ENCODE results near the gene CDC42BPA.
"Not testable (repeated sequence)": the region's sequence is repeated elsewhere in the genome, so short reads cannot be mapped to it uniquely, and the experiment has no call there.

Gene CDC42BPA

DNA sequence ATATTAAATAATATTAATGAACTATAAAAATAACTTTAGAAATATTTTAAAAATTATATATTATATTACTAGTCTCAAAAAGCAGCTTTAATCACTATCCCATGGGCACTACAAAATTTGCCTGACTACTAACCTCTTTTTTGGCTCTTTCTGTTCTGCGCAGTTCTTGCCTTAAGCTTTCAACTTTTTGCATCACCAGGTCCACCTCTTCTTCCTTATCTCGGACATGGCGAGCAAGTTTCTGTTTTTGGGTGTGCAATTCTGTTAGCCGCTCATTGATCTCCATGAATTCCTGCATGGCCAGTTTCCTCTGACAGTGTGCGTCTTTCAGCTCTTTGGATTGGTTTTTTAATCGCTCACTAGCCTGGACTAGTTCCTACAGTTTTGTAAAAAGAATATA lies 205.8 kb downstream of the CDC42BPA start:
- no peak for DNase-seq

DNA sequence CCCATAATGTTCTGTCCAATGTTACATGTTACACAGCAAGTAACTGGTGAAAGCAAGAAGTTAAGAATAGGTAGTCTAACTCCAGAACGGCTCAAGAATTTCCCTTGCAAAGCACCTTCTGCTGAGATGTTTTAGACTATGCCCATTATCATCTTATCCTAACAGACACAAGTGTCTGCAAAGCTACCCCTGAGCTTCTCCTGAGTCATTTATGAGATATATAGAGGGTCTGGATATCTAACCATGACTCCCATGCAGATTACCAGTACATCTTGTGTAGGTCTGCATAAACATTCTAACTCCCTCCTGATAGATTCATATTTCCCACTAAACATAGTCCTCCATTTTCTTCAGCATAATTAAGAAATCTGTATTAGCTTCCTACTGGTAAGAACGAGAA lies 206.5 kb downstream of the CDC42BPA start:
- DNase-seq, result no peak

DNA sequence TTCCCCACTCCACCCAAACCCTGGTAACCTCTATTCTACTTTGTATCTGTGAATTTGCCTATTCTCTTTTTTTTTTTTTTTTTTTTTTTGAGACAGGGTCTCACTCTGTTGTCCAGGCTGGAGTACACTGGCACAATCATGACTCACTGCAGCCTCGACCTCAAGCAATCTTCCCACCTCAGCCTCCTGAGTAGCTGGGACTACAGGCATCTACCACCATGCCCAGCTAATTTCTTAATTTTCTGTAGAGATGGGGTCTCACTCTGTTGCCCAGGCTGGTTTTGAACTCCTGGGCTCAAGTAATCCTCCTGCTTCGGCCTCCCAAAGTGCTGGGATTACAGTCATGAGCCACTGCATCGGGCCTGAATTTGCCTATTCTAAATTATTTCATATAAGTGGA lies 213.0 kb downstream of the CDC42BPA start:
- not testable (repeated sequence) for DNase-seq

DNA sequence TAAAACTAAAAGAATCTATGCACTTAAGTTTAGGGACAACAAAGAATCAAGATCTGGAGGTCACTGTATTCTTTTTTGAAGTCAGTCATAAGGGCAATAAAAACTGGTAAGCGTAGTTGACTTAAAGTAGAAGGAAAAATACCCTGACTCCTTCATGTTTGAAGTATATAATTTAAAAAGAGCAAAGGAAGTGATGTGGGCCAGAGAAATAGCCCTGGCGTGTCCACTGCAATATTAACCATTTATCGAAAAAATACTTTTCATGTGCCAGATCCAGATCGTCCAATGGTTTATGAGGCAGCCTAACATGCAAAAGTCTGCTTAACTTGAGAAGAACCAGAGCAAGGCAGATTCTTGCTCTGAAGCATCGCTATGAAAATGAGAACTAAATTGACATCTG lies 216.2 kb downstream of the CDC42BPA start:
- DNase-seq, result no peak

DNA sequence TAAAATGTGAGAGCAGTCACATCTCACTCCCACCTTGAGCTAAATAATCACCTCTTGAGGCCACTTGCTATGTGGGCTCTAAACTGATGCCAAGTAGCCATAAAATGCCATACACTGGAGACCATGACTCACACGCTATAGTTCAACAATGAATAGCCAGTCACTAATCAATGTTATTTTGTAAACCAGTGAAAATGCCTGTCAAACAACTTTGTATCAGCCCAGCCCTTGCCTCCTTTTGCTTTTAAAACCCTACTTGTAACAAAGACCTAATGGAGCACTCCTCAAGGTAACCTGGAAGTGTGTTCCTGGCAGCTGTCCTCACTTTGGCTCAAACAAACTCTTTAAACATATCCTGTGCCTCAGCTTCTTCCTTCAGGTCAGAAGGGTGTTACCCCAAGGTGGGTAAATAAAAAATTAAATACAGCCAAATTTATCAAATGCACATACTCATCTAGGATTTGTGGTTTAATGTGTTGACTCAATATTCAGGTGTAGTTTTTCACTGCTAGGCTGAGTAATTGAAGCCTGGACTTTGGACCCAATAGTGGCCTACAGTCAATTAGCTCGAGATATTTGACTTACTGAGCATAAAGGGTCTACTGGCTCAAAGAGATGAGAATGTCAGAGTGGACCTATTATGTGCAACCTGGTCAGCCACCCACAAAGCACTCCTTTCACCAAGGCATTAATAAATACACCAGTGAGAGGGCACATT lies 223.9 kb downstream of the CDC42BPA start:
- no peak for DNase-seq

DNA sequence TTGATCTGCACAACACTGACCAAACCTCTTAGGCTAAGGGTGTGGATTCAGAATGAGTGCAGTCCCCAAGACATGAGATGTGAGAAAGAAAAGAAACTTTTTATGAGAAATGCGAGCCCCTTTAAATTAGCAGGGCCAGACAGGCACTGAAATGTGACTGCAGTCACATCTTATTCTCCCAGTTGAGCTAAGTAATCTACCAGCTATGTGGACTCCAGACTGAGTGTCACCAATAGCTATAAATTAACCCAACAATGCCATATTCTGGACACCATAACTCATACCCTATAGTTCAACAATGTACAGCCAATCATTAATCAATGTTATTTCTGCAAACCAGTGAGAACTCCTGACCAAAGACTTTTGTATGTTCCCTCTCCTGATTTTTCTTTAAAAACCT lies 225.0 kb downstream of the CDC42BPA start:
- no peak for DNase-seq

DNA sequence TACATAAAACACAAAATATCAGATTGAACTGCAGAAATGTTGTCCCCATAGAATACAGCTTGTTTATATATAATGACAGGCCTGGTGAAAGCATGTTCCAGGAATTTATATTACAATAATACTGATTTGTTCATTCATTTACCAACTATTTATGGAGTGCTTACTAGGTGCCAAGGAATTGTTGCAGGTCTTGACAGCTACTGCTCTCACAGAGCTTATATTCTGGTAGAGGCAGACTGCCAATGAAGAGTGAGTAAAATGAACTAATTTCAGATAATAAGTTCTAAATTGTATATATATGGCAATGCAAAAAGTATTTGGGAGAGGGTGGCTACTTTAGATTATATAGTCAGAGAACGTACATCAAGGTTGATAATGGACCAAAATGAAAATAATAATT lies 226.2 kb downstream of the CDC42BPA start:
- no peak for DNase-seq

DNA sequence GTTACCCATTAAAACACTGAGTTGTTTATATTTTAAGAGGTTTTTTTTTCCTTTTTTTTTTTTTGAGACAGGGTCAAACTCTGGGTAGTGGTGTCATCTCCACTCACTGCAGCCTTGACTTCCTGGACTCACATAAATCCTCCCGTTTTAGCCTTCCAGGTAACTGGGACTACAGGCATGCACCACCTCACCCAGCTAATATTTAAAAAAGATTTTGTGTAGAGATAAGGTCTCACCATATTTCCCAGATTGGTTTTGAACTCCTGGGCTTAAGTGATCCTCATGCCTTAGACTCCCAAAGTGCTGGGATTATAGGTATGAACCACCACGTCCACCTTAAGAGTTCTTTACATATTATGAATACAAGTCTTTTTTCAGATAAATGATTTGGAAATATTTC lies 231.7 kb downstream of the CDC42BPA start:
- no peak for DNase-seq

DNA sequence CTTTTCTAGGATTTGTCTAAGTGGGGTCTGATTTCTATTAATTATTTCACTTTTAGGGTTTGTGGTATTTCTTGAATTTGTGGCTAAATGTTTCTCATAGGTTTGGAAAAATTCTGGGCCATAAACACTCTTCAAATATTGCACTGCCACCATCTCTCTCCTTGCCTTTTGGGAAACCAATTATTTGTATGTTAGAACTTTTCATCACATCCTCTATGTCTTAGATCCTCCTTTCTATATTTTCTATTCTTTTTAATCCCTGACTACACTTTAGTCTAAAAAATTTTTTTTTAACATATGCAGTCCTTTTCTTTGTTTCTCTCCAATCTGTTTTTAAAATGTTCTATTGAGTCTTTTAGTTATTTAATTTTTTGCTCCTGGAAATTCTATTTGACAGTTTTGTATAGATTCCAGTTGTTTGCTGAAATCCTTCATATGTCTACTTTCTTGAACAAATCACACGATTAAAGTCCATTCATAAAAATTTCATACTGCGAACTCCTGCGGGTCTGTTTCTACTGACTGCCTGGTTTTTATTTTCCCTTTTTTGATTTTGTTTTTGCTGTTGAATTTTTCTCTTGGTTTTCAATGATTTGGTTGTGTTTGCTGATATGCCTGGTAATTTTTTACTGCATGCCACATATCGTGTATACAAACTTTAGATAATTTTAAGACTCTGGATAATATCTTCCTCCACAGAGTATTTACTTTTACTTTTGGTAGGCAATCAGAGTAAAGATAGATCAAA lies 235.1 kb downstream of the CDC42BPA start:
- DNase-seq, result no peak

DNA sequence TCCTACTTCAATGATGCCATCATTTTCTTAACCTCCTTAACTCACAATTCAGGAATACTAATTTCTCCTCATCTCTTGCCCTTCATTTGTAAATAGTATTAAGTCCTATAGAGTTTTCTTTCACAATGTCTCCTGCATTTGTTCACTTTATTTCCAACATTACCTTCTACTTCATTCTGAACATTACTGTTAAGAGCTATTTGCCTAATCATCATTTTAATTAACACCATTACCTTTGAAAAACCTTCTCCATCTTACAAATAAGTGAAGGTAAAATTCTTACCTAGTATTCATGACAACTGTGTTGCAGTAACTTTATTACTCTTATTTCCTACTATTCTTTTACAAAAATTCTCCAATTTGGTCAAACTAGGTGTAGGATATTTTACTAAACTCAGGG lies 240.5 kb downstream of the CDC42BPA start:
- DNase-seq, result no peak

DNA sequence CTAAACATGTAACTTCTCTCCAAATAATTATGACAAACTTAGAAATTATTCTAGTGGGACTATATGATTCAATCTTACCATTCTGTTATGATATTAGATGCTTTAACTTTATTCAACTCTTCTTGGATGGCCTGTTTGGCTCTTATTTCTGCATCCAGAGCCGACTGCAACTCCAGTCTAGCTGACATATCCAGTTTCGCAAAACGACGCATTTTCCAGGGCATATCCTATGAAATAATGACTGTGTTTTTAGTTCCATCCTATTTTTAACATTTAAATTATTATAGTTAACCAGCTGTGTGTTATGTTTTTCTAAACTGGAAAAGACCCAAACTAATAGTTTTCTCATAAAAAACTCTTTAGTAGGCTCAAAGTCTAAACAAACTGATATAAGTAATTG lies 244.5 kb downstream of the CDC42BPA start:
- no peak for DNase-seq

DNA sequence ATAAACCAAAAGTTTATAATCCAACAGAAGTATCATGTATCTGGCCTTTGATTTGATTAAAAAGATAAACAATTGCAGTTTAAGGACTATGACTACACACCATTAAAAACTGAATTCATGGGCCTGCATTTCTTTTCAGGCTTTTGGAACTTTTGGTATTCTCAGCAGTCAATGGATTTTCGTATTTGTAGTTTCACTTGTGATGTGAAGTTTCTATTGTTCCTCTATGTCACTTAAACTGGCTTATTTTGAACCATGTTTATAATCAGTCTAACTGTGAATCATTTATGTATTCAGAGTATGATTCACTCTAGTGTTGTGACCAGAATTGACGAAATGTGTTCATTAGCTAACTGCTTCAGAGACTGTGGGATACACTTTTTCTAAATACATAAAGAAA lies 245.3 kb downstream of the CDC42BPA start:
- no peak for DNase-seq

DNA sequence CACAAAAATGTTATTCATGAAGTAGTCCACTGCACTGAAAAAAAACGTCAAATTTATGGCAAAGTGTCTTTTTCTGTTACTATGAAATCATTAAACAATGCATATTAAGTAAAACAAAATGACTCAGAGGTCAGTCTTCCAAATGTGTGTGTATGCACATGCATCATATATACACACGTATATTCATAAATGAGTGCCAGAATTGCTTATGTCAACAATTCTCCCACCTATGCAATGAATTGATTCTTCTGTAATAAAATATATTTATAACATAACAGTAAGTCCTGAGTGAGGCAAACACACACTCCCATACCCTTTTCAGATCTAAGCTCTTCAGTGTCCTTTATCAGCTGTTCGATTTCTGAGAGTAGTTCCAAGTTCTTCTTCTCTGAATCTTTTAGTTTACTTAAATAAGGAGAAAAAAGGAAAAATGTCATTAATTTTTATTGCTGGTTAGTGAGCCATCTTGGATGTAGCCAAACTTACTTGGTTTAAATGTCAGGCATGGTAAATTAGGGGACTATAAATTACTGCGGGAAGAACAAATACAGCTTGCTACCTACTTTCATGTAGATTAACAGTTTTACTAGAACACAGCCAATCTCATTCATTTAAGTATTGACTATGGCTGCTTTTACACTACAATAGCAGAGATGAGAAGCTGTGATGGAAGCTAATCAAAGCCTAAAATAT lies 246.3 kb downstream of the CDC42BPA start:
- DNase-seq, result no peak

DNA sequence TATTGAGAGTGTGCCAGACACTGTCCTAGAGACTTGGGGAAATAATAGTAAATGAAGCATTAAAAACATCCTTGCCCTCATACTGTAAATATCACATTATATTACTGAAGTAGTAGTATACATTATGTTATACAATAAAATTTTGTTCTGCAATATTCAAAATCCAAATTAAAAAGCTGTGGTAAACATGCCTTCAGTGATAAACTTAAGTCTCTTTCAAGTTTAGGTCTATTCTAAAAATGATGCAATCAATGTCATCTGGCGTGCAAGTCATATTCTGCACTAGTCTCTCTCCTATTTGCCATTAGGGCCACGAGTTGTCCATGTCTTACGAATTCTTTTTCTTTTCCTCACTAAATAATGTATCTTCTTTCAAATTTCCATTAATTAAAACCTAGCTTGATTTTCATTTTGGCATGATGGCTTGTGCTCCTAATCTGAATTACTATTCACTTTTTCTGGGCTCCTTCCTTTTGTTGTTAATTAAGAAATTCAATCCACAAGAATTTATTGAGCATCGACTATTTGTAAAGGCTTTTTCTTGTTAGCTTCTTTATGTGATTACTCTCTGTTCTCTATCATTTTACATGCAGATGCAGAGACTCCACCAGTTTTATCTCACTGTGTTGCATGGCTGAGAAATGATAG lies 247.5 kb downstream of the CDC42BPA start:
- DNase-seq, result no peak

DNA sequence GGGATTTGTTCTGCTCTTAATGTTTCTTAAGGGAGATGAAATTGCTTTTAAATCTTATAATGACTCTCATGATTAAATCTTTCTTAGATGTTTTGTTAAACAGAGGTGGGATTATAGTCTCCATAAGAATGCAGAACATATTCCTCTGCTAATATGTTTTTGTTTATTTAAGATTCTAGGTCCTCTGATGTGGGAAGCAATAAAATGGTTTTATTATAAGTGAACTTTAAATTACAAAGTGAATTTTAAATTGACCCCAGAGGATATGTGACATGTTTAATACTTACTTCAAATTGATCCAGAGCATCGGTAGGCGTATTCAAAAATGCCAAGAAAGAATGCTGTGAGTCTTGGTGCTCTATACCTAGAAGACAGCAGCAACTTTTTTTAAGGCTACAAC lies 248.8 kb downstream of the CDC42BPA start:
- DNase-seq, result no peak

DNA sequence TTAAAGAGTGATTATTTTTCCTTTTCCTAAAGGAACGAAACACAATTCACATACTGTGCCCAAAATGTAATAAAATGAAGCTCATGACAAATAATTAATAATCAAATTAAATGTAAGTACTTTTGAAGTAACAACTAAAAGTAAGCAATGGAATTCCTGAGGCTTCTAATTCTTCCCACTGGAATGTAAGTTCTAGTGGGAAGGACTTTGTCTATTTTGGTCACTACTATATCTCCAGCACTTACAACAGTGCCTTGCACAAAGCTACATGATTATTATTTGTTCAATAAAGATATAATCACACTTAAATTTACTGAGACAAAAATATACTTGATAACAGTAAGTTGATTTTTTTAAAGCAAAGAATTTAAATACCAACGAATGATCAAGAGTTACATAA lies 249.4 kb downstream of the CDC42BPA start:
- DNase-seq, result no peak

DNA sequence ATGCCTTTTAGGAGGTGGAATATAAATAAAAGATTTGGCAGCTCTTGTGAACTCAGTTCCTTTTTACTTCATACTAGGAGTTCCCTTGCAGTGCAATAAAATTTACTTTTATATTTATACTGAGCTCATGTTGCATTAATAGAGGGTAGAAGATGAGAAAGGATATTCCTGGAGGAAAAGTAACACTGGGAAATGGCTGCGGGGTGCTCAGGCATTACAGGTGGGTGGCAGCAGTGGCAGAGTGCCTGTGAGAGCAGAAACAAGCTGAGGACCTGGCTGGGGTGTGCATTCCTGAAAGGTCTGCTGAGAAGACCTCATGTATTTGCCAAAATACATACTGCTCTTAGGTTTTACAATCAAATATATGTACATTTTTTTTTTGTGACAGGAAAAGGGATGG lies 251.3 kb downstream of the CDC42BPA start:
- no peak for DNase-seq

DNA sequence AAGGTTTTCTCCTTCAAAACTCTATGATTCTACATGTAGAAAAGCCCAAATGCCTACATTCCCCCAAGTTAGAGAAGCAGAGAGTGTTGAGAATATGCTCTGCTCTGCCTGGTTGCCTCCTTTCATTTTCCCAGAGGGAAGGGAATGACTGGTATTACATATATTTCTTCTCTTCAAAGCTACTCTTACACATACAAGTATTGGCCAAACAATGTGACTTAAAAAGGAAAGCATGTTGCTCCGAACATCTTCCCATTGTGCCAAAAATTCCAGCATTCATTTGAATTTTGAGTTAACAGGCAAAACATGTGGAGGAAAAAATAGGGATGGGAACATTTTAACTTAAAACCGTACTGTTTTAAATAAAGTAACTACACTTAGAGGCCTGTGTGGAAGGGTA lies 253.0 kb downstream of the CDC42BPA start:
- DNase-seq, result no peak

DNA sequence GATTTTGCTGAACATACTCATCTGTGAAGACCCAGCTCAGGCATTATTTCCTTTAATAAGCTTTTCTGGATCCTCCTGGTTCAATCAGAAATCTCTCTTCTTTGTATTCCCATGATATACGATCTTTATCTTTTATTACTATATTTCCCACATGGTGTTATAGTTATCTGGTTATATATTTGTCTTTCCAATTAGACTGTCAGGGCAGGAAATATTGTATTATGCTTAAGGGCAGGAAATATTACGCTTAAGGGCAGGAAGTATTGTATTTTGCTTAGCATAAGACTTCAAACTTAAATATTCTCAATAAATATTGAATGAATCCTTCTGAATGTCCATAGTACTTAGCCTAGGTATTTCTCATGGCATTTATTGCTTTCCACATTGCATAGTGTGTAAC lies 256.0 kb downstream of the CDC42BPA start:
- no peak for DNase-seq

DNA sequence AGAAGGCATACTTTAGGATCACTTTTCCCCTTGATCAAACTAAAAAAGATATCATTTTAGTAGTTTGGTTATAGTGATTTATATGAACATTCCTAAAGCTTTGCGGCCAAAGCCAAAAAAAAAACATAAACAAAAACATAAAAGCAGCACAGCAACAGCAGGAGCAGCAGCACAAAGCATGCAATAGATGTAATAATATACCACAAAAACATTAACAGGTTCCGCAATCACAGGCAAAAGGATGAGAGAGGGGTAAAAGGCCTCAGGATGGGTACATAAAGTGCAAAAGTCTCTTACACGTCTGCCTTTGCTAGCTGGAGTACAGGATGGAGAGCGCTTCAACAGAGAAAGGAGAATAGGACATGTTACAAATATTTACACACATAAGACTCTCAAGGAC lies 259.2 kb downstream of the CDC42BPA start:
- no peak for DNase-seq

DNA sequence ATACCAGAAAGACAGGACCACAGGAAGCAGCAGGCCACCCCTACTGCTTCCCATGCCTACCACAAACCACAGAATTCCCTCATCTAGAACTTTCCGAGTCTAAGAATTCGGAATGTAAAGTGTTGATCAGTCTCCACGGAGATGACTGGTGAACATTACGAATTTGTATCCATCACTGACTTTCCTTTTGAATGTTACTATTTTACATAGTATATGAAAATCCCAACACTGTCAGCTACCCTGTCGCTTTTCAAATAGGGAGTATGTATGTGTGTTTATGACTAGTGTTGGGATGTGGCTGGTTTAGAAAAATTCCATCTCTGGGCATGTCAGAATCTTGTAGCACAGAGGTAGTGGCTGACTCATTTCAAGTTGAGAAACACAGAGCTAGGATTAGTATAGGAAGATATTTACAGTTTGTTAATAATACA lies 260.0 kb downstream of the CDC42BPA start:
- DNase-seq, result no peak

DNA sequence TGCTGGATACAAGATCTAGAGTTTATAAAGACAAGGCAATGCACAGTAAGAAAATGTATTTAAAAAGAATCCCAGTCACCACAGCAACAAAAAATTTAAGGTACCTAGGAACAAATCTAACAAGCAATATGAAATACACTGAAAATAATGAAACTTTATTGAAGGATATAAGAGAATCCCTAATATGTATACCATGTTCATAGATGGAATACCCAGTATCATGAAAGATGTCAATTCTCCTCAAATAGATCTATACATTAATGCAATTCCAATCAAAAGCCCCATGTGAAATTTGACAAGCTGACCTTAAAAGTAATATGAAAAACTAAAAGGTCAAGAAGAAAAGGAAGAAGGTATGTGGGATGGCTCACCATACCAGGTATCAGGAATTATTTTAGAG lies 269.0 kb downstream of the CDC42BPA start:
- no peak for DNase-seq

DNA sequence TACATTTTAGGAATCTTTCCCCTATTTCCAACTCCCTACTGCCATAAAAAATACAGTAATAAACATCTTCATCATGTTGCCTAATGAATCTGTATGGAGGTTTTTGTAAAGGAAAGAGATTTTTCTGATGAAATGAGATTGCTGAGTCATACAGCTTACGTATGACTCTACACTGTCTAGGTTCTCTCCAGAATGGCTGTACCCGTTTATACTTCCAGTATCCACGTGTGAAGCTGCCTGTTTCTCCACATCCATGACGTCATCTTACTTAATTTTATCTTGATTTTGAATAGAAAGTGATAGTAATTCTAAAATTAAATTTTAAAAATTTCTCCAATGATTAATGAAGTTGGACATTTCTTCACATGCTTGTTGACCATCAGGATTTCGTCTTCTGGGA lies 274.5 kb downstream of the CDC42BPA start:
- DNase-seq, result no peak

DNA sequence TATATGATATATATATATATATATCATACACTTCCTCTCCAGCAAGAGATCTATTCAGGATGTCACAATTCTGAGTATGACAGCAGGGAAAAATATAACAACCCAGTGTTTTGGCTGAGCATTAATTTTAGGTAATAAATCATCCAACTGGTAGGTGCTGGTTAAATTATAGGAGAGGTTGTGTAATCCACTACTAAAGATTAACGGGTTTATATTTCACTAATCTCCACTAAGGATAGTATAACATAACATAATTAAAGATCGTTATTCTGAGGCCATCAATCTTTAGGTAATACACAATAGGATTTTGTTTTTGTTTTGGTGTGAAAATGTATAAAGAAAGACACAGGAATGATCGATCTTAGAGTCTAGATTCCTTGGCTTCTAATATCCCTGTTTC lies 276.0 kb downstream of the CDC42BPA start:
- DNase-seq, result no peak
